Measurements from ENCODE around the gene PKHD1.

DNA sequence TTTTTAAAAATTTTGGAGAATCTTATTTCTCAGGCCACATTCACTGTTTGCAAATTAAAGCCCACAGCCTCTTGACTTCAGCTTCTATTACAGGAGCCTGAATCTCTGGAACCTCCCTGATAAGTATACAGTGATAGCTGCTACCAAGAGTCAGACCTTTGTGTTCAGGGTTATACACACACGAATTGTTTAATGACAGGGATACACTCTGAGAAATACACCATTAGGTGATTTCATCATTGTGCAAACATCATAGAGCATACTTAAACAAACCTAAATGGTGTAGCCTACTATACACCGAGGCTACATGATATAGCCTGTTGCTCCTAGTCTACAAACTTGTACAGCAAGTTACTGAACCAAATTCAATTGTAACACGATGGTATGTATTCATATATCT, 473.9 kb downstream of the PKHD1 start:
- TF ChIP-seq, protein P1, sequence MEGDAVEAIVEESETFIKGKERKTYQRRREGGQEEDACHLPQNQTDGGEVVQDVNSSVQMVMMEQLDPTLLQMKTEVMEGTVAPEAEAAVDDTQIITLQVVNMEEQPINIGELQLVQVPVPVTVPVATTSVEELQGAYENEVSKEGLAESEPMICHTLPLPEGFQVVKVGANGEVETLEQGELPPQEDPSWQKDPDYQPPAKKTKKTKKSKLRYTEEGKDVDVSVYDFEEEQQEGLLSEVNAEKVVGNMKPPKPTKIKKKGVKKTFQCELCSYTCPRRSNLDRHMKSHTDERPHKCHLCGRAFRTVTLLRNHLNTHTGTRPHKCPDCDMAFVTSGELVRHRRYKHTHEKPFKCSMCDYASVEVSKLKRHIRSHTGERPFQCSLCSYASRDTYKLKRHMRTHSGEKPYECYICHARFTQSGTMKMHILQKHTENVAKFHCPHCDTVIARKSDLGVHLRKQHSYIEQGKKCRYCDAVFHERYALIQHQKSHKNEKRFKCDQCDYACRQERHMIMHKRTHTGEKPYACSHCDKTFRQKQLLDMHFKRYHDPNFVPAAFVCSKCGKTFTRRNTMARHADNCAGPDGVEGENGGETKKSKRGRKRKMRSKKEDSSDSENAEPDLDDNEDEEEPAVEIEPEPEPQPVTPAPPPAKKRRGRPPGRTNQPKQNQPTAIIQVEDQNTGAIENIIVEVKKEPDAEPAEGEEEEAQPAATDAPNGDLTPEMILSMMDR (IDR thresholded peaks at IDR 0.05), result no peak
- TF ChIP-seq EP300 (IDR thresholded peaks at IDR 0.05) (no peak), POLR2A (IDR thresholded peaks at IDR 0.05) (no peak)
